IMR-90 (cell line): Measurements from ENCODE around the gene DOCK9. TPM values are rescaled to one million over a fixed set of nuclear protein-coding genes. Genes with fewer than 3 reads are reported as not detected.

Source experiments
- ATAC-seq: fragments of 200-7000 bp; cut with Tn5 transposase; 2 replicates; pipeline ENCODE4 v1.9.1; 2020; ENCODE audit warnings: low read depth, mild to moderate bottlenecking, moderate library complexity
- BruUV-seq: library from RNA; stranded (reverse); fragments of 400-500 nt; replicated peaks from 2 replicates; lab custom pipeline; 2021; lab: Mats Ljungman, UMichigan
- CTCF ChIA-PET: fragments of 300-600 bp; formaldehyde crosslinking; extraction: SDS; loops from one replicate; lab custom pipeline; 2021; ENCODE audit warnings: antibody characterized with exemption; lab: Yijun Ruan, JAX
- POLR2A ChIA-PET: fragments of 300-600 bp; sonication (Branson Sonifier 250); formaldehyde crosslinking; loops from one replicate; lab custom pipeline; 2022; ENCODE audit warnings: antibody characterized with exemption; ENCODE audit not compliant: unreplicated experiment; lab: Charles Lee
- DNase-seq: peaks from one replicate; pipeline ENCODE4 v3.0.0; 2013
- H2AFZ ChIP-seq: replicated peaks from 2 replicates; pipeline ENCODE3; 2013; ENCODE audit warnings: low read length, mild to moderate bottlenecking; ENCODE audit not compliant: poor library complexity
- H2AK5ac ChIP-seq: 2 replicates; pipeline ENCODE4 v1.6.1; 2013; ENCODE audit warnings: low read depth, low read length, inconsistent platforms
- H2AK9ac ChIP-seq: replicated peaks from 2 replicates; pipeline ENCODE3; 2013; ENCODE audit warnings: mild to moderate bottlenecking, low read depth, low read length, moderate library complexity; ENCODE audit not compliant: poor library complexity
- H2BK120ac ChIP-seq: 2 replicates; pipeline ENCODE4 v1.6.1; 2013; ENCODE audit warnings: low read depth, low read length, inconsistent platforms
- H2BK15ac ChIP-seq: 3 replicates; pipeline ENCODE4 v1.6.1; 2013; ENCODE audit warnings: low read depth, low read length, inconsistent platforms
- H2BK20ac ChIP-seq: 2 replicates; pipeline ENCODE4 v1.6.1; 2013; ENCODE audit warnings: low read depth, mild to moderate bottlenecking, inconsistent platforms, low read length, moderate library complexity
- H2BK5ac ChIP-seq: 2 replicates; pipeline ENCODE4 v1.6.1; 2013; ENCODE audit warnings: mild to moderate bottlenecking, low read depth, low read length, inconsistent platforms; ENCODE audit not compliant: poor library complexity, severe bottlenecking
- H3K14ac ChIP-seq: replicated peaks from 2 replicates; pipeline ENCODE4 v1.6.1; 2013; ENCODE audit warnings: low read depth, low read length, inconsistent platforms
- H3K18ac ChIP-seq: 2 replicates; pipeline ENCODE4 v1.6.1; 2013; ENCODE audit warnings: low read depth, low read length, control low read depth
- H3K23ac ChIP-seq: 2 replicates; pipeline ENCODE4 v1.6.1; 2013; ENCODE audit warnings: low read depth, low read length, inconsistent platforms
- H3K27ac ChIP-seq: 2 replicates; pipeline ENCODE4 v1.5.1; 2013; ENCODE audit warnings: mild to moderate bottlenecking, control low read depth, low read length; ENCODE audit not compliant: insufficient read depth
- H3K27me3 ChIP-seq: 2 replicates; pipeline ENCODE4 v1.6.1; 2013; ENCODE audit warnings: low read length; ENCODE audit not compliant: control insufficient read depth, insufficient read depth
- H3K36me3 ChIP-seq: 2 replicates; pipeline ENCODE4 v1.6.1; 2013; ENCODE audit warnings: low read length, mixed read lengths; ENCODE audit not compliant: control insufficient read depth, insufficient read depth
- H3K4ac ChIP-seq: 2 replicates; pipeline ENCODE4 v1.6.1; 2013; ENCODE audit warnings: low read depth, low read length, inconsistent platforms
- H3K4me1 ChIP-seq: 2 replicates; pipeline ENCODE4 v1.6.1; 2013; ENCODE audit warnings: low read length, mixed read lengths; ENCODE audit not compliant: control insufficient read depth, insufficient read depth
- H3K4me2 ChIP-seq: 2 replicates; pipeline ENCODE4 v1.6.1; 2013; ENCODE audit warnings: low read depth, mild to moderate bottlenecking, control low read depth, low read length, moderate library complexity
- H3K4me3 ChIP-seq: 2 replicates; pipeline ENCODE4 v1.5.1; 2013; ENCODE audit warnings: low read depth, mild to moderate bottlenecking, control low read depth, low read length, moderate library complexity; ENCODE audit not compliant: insufficient read depth
- H3K56ac ChIP-seq: 2 replicates; pipeline ENCODE4 v1.6.1; 2013; ENCODE audit warnings: low read length, inconsistent platforms; ENCODE audit not compliant: insufficient read depth; ENCODE audit errors: extremely low read depth
- H3K79me1 ChIP-seq, 2 experiments: 2 replicates each; pipeline ENCODE4 v1.6.1; 2013; ENCODE audit warnings: low read length in 2 of 2, inconsistent platforms in 1 of 2, low read depth in 1 of 2
- H3K9ac ChIP-seq: 2 replicates; pipeline ENCODE4 v1.6.1; 2013; ENCODE audit warnings: low read depth, low read length, control low read depth
- H3K9me1 ChIP-seq: 2 replicates; pipeline ENCODE4 v1.6.1; 2013; ENCODE audit warnings: low read length, inconsistent platforms; ENCODE audit not compliant: insufficient read depth
- H3K9me3 ChIP-seq: 2 replicates; pipeline ENCODE4 v1.6.1; 2013; ENCODE audit warnings: low read length; ENCODE audit not compliant: control insufficient read depth, insufficient read depth
- H4K20me1 ChIP-seq: 2 replicates; pipeline ENCODE4 v1.6.1; 2013; ENCODE audit warnings: low read length, inconsistent platforms; ENCODE audit not compliant: insufficient read depth
- H4K5ac ChIP-seq: 2 replicates; pipeline ENCODE4 v1.6.1; 2013; ENCODE audit warnings: mild to moderate bottlenecking, low read depth, low read length, control low read depth
- H4K8ac ChIP-seq, 2 experiments: 2 replicates each; pipeline ENCODE4 v1.6.1; 2013; ENCODE audit warnings: low read depth in 2 of 2, low read length in 2 of 2, control low read depth in 1 of 2, inconsistent platforms in 1 of 2
- H4K91ac ChIP-seq: 2 replicates; pipeline ENCODE4 v1.6.1; 2013; ENCODE audit warnings: low read depth, low read length, inconsistent platforms; ENCODE audit not compliant: insufficient read depth
- BHLHE40 ChIP-seq: fragments of 150-350 bp; IDR thresholded peaks from 2 replicates; pipeline ENCODE4 v1.6.1; 2016; ENCODE audit warnings: mild to moderate bottlenecking, low read depth, low read length
- CEBPB ChIP-seq: IDR thresholded peaks from 2 replicates; pipeline ENCODE4 v1.6.1; 2012; ENCODE audit warnings: low read depth, low read length, improper control_type of control experiment
- CHD1 ChIP-seq: IDR thresholded peaks from 2 replicates; pipeline ENCODE4 v1.6.1; 2012; ENCODE audit warnings: low read depth, low read length, improper control_type of control experiment
- FOS ChIP-seq: fragments of 150-350 bp; IDR thresholded peaks from 2 replicates; pipeline ENCODE4 v1.6.1; 2016; ENCODE audit warnings: low read depth, low read length
- MAFK ChIP-seq: IDR thresholded peaks from 2 replicates; pipeline ENCODE4 v1.6.1; 2012; ENCODE audit warnings: low read depth, low read length, improper control_type of control experiment
- MAZ ChIP-seq: IDR thresholded peaks from 2 replicates; pipeline ENCODE4 v1.6.1; 2012; ENCODE audit warnings: low read depth, mild to moderate bottlenecking, low read length, improper control_type of control experiment, moderate library complexity, borderline replicate concordance
- MXI1 ChIP-seq: IDR thresholded peaks from 2 replicates; pipeline ENCODE4 v1.6.1; 2012; ENCODE audit warnings: low read depth, mild to moderate bottlenecking, low read length, moderate library complexity, borderline replicate concordance
- NFE2L2 ChIP-seq: fragments of 150-350 bp; IDR thresholded peaks from 2 replicates; pipeline ENCODE4 v1.6.1; 2016; ENCODE audit warnings: low read depth, mild to moderate bottlenecking, low read length
- POLR2A ChIP-seq: IDR thresholded peaks from 2 replicates; pipeline ENCODE4 v1.6.1; 2012; ENCODE audit warnings: mild to moderate bottlenecking, low read depth, low read length
- RAD21 ChIP-seq: IDR thresholded peaks from 2 replicates; pipeline ENCODE4 v1.6.1; 2012; ENCODE audit warnings: low read length, improper control_type of control experiment
- RCOR1 ChIP-seq: IDR thresholded peaks from 2 replicates; pipeline ENCODE4 v1.6.1; 2012; ENCODE audit warnings: mild to moderate bottlenecking, low read length, improper control_type of control experiment; ENCODE audit not compliant: insufficient replicate concordance
- RFX5 ChIP-seq: IDR thresholded peaks from 2 replicates; pipeline ENCODE4 v1.8.0; 2012; ENCODE audit warnings: low read depth, mild to moderate bottlenecking, low read length, moderate library complexity
- SMC3 ChIP-seq: fragments of 150-350 bp; IDR thresholded peaks from 2 replicates; pipeline ENCODE4 v1.6.1; 2016; ENCODE audit warnings: low read depth, mild to moderate bottlenecking, antibody characterized with exemption, low read length, moderate library complexity
- WGBS, 2 experiments: methylation state at CpG; one replicate each; pipeline versions ENCODE4 v1.1.5 to v1.1.7; 2013; ENCODE audit warnings: missing lambda C conversion rate in 2 of 2; ENCODE audit not compliant: insufficient read length in 1 of 2; ENCODE audit errors: extremely low coverage in 2 of 2; 5-methylcytosine and 5-hydroxymethylcytosine counted together
- dilution Hi-C: fragments of 300-500 bp; cut with HindIII; formaldehyde crosslinking; loops from one replicate; pipeline ENCODE4 v1.14.3; 2018; ENCODE audit warnings: low sequenced_read_pairs; ENCODE audit not compliant: unreplicated experiment
- in situ Hi-C: fragments of 300-500 bp; cut with MboI; formaldehyde crosslinking; loops from 3 replicates; pipeline ENCODE4 v1.14.3; 2019; ENCODE audit warnings: low sequenced_read_pairs, inconsistent platforms, mixed read lengths
- intact Hi-C: fragments of 100-400 bp; cut with micrococcal nuclease; formaldehyde crosslinking; loops from 2 replicates; pipeline ENCODE4 v1.10.0; 2022
- polyA plus RNA-seq, 3 experiments: library from polyadenylated mRNA; depleted of rRNA; stranded (reverse); fragments of >200 nt; gene quantifications; 2 replicates each; pipeline ENCODE4 v1.2.3, GENCODE V29; 2012; ENCODE audit warnings: low replicate concordance in 1 of 3
- total RNA-seq: library from RNA; depleted of rRNA; stranded (reverse); fragments of >200 nt; gene quantifications from 2 replicates; pipeline ENCODE4 v1.2.3, GENCODE V29; 2012
- TF ChIP-seq, protein P1 (sequence below): fragments of 150-350 bp; IDR thresholded peaks from 2 replicates; pipeline ENCODE4 v1.6.1; 2016; ENCODE audit warnings: low read depth, mild to moderate bottlenecking, low read length, moderate library complexity, borderline replicate concordance
- TF ChIP-seq, protein P2 (sequence below): conservative IDR thresholded peaks from 2 replicates; pipeline ENCODE4 v1.5.1; 2012; ENCODE audit warnings: mild to moderate bottlenecking, low read depth, low read length, improper control_type of control experiment
- TF ChIP-seq, protein P3 (sequence below): fragments of 150-350 bp; IDR thresholded peaks from 2 replicates; pipeline ENCODE4 v1.6.1; 2017; ENCODE audit warnings: mild to moderate bottlenecking, antibody characterized with exemption, low read length, low read depth

The DOCK9 gene
- total and polyA plus RNA-seq, 2 of the 4 experiments (the other 2 are of a cell fraction) = 4.8 to 7.2 TPM

DNA sequence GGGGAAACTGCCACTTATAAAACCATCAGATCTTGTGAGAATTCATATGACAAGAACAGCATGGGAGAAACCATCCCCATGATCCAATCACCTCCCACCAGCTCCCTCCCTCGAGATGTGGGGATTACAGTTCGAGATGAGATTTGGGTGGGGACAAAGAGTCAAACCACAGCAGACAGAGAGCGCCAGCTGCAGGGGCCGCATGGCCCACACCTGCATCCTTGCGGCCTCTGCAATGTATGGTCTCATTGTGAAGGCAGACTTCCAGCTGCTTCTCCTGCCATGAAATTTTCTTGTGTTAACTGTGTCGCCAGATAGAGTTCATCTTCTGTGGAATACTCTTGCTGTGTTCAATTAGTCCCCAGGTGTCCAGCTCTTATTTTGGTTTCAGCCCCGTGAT lies 208.1 kb downstream of the DOCK9 start:
- Histone ChIP-seq H4K20me1 (no peaks in the 10 kb centered on the region), H3K27ac (no peak overlapping the region), H3K18ac (no peak overlapping the region), H3K56ac (no peak overlapping the region), H3K9ac (no peak overlapping the region), H2BK15ac (no peak overlapping the region), H3K36me3 (no peaks in the 10 kb centered on the region), H3K14ac (no peak overlapping the region), H3K9me1 (no peaks in the 10 kb centered on the region), H3K4me3 (no peak overlapping the region), H3K79me1 (no peaks in the 10 kb centered on the region), H3K4me2 (no peak overlapping the region), H2AK5ac (no peak overlapping the region), H3K4ac (no peak overlapping the region), H4K5ac (no peak overlapping the region), H2AK9ac (no peak overlapping the region), H2BK20ac (no peak overlapping the region), H2BK5ac (no peak overlapping the region), H2BK120ac (no peak overlapping the region), H3K9me3 (peaks cover 14% of the 10 kb centered on the region), H3K27me3 (peaks cover 17% of the 10 kb centered on the region), H4K8ac (no peak overlapping the region), H4K91ac (no peak overlapping the region), H2AFZ (no peak overlapping the region), H3K4me1 (no peaks in the 10 kb centered on the region), H3K23ac (no peak overlapping the region)
- POLR2A ChIA-PET = no interaction called here
- no TSS peak for BruUV-seq
- dilution Hi-C loops (no loop called here), in situ Hi-C loops (no loop called here), intact Hi-C loops (no loop called here)
- WGBS, 2 experiments = 70% methylated on average over 3 of the region's 7 CpGs; no CpG with 5 or more reads in 1 of the 2 experiments
- DNase-seq (no peak), ATAC-seq (no peak)
- TF ChIP-seq POLR2A (no peak), FOS (no peak), MAZ (no peak), RAD21 (no peak), RCOR1 (no peak), CEBPB (no peak), NFE2L2 (no peak), SMC3 (no peak), MXI1 (no peak), BHLHE40 (no peak), CHD1 (no peak), RFX5 (no peak), MAFK (no peak)
- TF ChIP-seq, protein P1, sequence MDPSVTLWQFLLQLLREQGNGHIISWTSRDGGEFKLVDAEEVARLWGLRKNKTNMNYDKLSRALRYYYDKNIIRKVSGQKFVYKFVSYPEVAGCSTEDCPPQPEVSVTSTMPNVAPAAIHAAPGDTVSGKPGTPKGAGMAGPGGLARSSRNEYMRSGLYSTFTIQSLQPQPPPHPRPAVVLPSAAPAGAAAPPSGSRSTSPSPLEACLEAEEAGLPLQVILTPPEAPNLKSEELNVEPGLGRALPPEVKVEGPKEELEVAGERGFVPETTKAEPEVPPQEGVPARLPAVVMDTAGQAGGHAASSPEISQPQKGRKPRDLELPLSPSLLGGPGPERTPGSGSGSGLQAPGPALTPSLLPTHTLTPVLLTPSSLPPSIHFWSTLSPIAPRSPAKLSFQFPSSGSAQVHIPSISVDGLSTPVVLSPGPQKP = no peak
- TF ChIP-seq, protein P2, sequence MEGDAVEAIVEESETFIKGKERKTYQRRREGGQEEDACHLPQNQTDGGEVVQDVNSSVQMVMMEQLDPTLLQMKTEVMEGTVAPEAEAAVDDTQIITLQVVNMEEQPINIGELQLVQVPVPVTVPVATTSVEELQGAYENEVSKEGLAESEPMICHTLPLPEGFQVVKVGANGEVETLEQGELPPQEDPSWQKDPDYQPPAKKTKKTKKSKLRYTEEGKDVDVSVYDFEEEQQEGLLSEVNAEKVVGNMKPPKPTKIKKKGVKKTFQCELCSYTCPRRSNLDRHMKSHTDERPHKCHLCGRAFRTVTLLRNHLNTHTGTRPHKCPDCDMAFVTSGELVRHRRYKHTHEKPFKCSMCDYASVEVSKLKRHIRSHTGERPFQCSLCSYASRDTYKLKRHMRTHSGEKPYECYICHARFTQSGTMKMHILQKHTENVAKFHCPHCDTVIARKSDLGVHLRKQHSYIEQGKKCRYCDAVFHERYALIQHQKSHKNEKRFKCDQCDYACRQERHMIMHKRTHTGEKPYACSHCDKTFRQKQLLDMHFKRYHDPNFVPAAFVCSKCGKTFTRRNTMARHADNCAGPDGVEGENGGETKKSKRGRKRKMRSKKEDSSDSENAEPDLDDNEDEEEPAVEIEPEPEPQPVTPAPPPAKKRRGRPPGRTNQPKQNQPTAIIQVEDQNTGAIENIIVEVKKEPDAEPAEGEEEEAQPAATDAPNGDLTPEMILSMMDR = no peak
- TF ChIP-seq, protein P3, sequence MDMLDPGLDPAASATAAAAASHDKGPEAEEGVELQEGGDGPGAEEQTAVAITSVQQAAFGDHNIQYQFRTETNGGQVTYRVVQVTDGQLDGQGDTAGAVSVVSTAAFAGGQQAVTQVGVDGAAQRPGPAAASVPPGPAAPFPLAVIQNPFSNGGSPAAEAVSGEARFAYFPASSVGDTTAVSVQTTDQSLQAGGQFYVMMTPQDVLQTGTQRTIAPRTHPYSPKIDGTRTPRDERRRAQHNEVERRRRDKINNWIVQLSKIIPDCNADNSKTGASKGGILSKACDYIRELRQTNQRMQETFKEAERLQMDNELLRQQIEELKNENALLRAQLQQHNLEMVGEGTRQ = no peak
- CTCF ChIA-PET = no interaction called here
